Astrocyte of the cerebellum (primary cell): ENCODE measurements around the gene ENGASE.

ENCODE experiments used
- DNase-seq: peaks from one replicate; pipeline ENCODE4 v3.0.0-alpha.2; 2011; ENCODE audit warnings: low read depth
- H3K4me3 ChIP-seq: 2 replicates; pipeline ENCODE4 v1.5.1; 2011; ENCODE audit warnings: mild to moderate bottlenecking, low read depth, low read length, moderate library complexity
- in situ Hi-C: cut with HindIII; loops from 2 replicates; pipeline ENCODE4 v1.10.0; 2017; ENCODE audit warnings: low sequenced_read_pairs
- TF ChIP-seq, protein P1 (sequence below): IDR thresholded peaks from 2 replicates; pipeline ENCODE4 v1.5.1; 2012; ENCODE audit warnings: low read length, low read depth, moderate library complexity, mild to moderate bottlenecking; ENCODE audit errors: missing control alignments

Gene ENGASE

DNA sequence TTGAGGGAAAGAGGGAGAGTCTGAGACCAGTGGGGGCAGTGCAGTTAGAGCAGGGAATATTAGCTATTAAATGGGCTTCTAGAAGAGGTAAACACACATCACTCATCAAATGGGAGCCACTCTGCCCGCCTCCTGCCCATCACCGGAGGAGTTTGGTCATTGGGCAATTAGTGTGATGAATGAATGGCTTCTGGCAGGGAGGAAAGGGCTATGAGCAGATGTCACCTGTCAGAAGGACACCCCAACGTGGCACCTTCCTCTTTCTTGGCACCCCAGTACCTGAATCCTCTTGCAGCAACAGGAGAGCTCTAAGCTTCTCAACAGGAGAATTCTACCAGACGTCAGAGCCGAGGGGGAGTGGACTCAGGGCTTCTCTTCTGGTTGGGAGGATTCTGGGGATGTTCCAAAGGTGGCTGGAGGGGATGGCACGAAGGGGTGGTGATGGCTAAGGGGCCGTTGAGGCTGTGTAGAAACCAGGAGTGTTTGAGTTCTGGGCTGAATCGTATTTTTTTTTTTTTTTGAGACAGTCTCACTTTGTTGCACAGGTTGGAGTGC lies 39.6 kb upstream of the ENGASE start:
- in situ Hi-C loops: no loop called here
- TF ChIP-seq, protein P1, sequence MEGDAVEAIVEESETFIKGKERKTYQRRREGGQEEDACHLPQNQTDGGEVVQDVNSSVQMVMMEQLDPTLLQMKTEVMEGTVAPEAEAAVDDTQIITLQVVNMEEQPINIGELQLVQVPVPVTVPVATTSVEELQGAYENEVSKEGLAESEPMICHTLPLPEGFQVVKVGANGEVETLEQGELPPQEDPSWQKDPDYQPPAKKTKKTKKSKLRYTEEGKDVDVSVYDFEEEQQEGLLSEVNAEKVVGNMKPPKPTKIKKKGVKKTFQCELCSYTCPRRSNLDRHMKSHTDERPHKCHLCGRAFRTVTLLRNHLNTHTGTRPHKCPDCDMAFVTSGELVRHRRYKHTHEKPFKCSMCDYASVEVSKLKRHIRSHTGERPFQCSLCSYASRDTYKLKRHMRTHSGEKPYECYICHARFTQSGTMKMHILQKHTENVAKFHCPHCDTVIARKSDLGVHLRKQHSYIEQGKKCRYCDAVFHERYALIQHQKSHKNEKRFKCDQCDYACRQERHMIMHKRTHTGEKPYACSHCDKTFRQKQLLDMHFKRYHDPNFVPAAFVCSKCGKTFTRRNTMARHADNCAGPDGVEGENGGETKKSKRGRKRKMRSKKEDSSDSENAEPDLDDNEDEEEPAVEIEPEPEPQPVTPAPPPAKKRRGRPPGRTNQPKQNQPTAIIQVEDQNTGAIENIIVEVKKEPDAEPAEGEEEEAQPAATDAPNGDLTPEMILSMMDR: no peak
- no peak for DNase-seq
- H3K4me3 ChIP-seq: no peak overlapping the region

- DNase-seq: no peak
- no peak overlapping the region for H3K4me3 ChIP-seq
- TF ChIP-seq, protein P1: no peak
- in situ Hi-C loops: no loop called here
These were observed 38.9 kb upstream of the ENGASE start for GRCh38 chr17:79035686-79036085.

DNA sequence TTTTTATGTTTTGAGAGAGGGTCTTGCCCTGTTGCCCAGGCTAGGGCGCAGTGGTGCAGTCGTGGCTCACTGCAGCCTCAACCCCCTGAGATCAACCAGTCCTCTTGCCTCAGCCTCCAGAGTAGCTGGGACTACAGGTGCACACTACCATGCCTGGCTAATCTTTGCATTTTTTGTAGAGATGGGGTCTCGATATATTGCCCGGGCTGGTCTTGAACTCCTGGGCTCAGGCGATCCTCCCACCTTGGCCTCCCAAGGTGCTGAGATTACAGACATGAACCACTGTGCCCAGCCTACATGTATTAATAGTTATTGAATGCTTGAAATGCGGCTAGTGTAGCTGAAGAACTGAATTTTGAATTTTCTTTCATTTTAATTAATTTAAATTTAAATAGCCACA lies 38.4 kb upstream of the ENGASE start:
- in situ Hi-C loops: no loop called here
- TF ChIP-seq, protein P1: no peak
- no peak overlapping the region for H3K4me3 ChIP-seq
- DNase-seq: no peak

DNA sequence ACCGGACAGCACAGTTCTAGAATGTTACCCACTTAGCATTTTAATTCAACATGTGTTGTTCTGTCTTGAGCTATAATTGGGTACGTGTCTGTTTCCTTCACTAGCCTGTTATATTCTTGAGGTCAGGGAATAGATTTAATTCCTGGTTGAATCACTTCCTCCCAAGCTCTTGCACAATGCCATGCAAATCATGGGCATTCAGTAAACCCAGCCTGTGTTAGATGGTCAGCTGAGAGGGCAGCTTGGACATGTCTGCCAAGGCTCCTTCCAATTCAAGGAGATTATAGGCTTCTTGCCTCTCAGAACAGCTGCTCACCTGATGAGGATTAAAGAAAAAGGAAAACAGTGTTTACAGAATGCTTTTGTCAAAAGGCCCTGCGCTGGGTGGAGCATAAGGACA lies 38.0 kb upstream of the ENGASE start:
- H3K4me3 ChIP-seq: no peak overlapping the region
- in situ Hi-C loops: no loop called here
- TF ChIP-seq, protein P1: no peak
- no peak for DNase-seq

DNA sequence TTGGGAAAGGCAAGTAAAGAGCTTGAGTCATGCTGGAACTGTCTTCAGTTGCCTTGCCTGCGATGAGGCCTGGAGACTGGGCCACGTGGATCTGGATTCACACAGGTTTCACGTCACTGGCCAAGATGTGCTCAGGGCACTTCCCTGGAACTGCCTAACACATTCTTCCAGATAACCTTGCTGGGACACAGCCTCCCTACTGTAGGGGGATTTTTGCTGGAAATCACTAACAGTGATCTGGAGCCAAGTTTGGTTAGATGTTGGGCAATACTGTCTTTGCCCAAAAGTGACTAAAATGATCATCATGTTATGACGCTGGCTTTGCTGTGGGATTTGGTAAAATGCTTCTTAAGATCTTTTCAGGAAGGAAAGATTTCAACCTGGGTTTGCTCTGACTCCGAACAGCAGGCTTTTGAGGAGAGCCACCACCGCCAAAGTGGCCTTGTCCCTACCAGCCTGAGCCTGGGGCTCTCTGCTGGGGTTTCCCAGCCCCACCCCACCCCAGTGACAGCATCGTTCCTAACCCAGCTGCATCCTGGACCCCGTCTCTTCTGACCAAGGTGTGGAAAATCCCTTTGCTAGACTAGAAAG lies 36.0 kb upstream of the ENGASE start:
- TF ChIP-seq, protein P1: no peak
- H3K4me3 ChIP-seq: no peak overlapping the region
- DNase-seq: peak; percentile 80
- in situ Hi-C loops: no loop called here

DNA sequence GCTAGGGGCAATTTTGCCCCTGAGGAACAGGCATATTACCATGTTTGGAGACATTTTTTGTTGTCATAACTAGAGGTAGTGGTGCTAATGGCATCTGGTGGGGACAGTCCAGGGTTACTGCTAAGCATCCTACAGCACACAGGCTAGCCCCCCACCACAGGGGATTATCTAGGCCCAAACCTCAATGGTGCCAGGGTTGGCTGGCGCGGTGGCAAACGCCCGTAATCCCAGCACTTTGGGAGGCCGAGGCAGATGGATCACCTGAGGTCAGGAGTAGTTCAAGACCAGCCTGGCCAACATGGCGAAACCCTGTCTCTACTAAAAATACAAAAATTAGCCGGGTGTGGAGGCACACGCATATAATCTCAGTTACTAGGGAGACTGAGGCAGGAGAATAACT lies 35.5 kb upstream of the ENGASE start:
- H3K4me3 ChIP-seq: no peak overlapping the region
- TF ChIP-seq, protein P1: no peak
- DNase-seq: no peak
- in situ Hi-C loops: no loop called here
